Measurements from ENCODE around the gene GRIA4.

GRCh38 chr11:105899772-105900171 is 289.9 kb downstream of the GRIA4 start:
- TF ChIP-seq CTCF (IDR thresholded peaks at IDR 0.05) (no peak), EZH2 (IDR thresholded peaks at IDR 0.05) (no peak)

Data from neural progenitor cell (in vitro differentiated cells).